Activated naive CD4-positive, alpha-beta T cell treated with anti-CD3 and anti-CD28 coated beads, Interleukin-2, amount 50 U/mL, for 16 hours (primary cell): ENCODE measurements around the gene VAV1.
"Not testable (repeated sequence)": the region's sequence is repeated elsewhere in the genome, so short reads cannot be mapped to it uniquely, and the experiment has no call there.

Source experiments
- DNase-seq: peaks from one replicate; pipeline ENCODE4 v3.0.0-alpha.2; 2020

Gene VAV1

GRCh38 chr19:6762253-6762797 is 10.2 kb upstream of the VAV1 start:
- DNase-seq = not testable (repeated sequence)

GRCh38 chr19:6765738-6766356 is 6.7 kb upstream of the VAV1 start:
- DNase-seq = no peak

GRCh38 chr19:6766357-6767080 is 6.0 kb upstream of the VAV1 start:
- DNase-seq = no peak

- DNase-seq = no peak
Measured at GRCh38 chr19:6767081-6767356, 5.5 kb upstream of the VAV1 start.

GRCh38 chr19:6767357-6768235 is 4.9 kb upstream of the VAV1 start, which contains the start of gene SH2D3A:
Gene SH2D3A, minus strand, starts transcription at chr19:6767435. Its CDS starts 3,687 bp downstream, at chr19:6763748.
- peak; percentile 92 for DNase-seq

- no peak for DNase-seq
Measured at GRCh38 chr19:6768236-6768785, 4.2 kb upstream of the VAV1 start.

GRCh38 chr19:6769006-6769619 is 3.4 kb upstream of the VAV1 start:
- DNase-seq = no peak

- not testable (repeated sequence) for DNase-seq
Measured at GRCh38 chr19:6771648-6772027, 870 bp upstream of the VAV1 start.

GRCh38 chr19:6772866-6773322 is 386 bp downstream of the VAV1 start:
- DNase-seq = no peak

GRCh38 chr19:6773323-6773931 is 919 bp downstream of the VAV1 start:
- DNase-seq = peak; percentile 49

- no peak for DNase-seq
Measured at GRCh38 chr19:6774821-6775707, 2.6 kb downstream of the VAV1 start.

- DNase-seq = not testable (repeated sequence)
Measured at GRCh38 chr19:6776045-6776444, 3.5 kb downstream of the VAV1 start.

- DNase-seq = no peak
Measured at GRCh38 chr19:6776999-6777398, 4.5 kb downstream of the VAV1 start.

- DNase-seq = no peak
Measured at GRCh38 chr19:6777434-6777833, 4.9 kb downstream of the VAV1 start.

- DNase-seq = no peak
Measured at GRCh38 chr19:6778386-6778785, 5.9 kb downstream of the VAV1 start.

GRCh38 chr19:6779206-6779605 is 6.7 kb downstream of the VAV1 start:
- DNase-seq = no peak

GRCh38 chr19:6787393-6787792 is 14.9 kb downstream of the VAV1 start:
- DNase-seq = no peak

GRCh38 chr19:6788896-6789295 is 16.4 kb downstream of the VAV1 start:
- DNase-seq = no peak

- no peak for DNase-seq
Measured at GRCh38 chr19:6790194-6791128, 18.0 kb downstream of the VAV1 start.

GRCh38 chr19:6791237-6791636 is 18.7 kb downstream of the VAV1 start:
- no peak for DNase-seq
